GM18519 (cell line): ENCODE results near the gene NAV2.

ENCODE experiments used
- ATAC-seq: cut with Tn5 transposase; IDR thresholded peaks from one replicate; pipeline ENCODE4 v1.9.1; 2021; ENCODE audit warnings: mild to moderate bottlenecking, moderate library complexity; ENCODE audit not compliant: unreplicated experiment, low FRiP score

Gene NAV2

DNA sequence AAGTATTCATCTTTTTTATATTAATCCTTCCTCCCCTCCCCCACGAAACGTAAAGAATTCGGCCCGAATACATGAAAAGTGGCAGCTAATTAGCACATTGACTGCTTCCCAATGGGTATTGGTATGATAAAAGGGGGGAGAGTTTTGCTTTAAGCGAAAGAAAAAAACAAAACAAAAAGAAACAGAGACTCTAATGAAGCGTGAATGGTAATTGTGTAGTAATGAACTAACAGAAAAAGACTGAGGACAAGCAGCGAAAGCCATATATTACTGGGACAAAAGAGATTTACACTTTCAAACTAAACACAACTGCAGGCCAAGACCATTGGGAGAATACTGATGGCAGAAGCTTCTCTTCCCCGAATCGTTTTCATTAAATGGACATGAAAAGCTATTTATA is 445.1 kb downstream of the NAV2 start:
- no peak for ATAC-seq

DNA sequence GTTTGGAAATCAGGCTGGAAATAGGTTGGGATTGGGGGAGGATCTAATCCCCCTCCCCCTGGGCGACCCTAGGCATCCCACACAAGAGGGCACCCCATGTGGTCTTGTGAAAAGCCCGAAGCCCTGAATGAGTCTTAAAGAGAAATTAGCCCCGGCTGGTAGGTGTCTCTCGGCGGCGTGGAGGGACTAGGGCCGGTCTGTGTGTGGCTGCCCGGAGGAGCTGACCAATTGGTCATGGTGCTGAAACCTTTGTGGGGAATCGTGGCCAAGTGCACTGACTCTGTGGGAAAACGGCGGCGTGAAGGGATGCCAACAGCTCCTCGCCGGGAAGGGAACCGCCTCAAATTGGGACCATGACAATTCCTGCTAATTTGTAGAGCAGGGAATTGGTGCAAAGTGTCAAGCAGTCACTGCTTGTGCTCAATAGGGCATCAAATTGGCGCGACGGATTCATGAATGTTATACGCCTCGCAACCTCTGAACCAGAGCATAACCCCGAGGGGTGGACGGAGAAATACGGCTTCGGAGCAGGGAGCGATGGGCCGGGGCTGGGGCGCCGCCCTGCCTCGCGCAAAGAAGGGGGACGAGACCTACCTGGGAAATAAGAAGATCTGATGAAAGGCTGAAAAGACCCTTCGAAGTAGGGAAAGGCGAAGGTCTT is 446.1 kb downstream of the NAV2 start:
- ATAC-seq, result no peak

DNA sequence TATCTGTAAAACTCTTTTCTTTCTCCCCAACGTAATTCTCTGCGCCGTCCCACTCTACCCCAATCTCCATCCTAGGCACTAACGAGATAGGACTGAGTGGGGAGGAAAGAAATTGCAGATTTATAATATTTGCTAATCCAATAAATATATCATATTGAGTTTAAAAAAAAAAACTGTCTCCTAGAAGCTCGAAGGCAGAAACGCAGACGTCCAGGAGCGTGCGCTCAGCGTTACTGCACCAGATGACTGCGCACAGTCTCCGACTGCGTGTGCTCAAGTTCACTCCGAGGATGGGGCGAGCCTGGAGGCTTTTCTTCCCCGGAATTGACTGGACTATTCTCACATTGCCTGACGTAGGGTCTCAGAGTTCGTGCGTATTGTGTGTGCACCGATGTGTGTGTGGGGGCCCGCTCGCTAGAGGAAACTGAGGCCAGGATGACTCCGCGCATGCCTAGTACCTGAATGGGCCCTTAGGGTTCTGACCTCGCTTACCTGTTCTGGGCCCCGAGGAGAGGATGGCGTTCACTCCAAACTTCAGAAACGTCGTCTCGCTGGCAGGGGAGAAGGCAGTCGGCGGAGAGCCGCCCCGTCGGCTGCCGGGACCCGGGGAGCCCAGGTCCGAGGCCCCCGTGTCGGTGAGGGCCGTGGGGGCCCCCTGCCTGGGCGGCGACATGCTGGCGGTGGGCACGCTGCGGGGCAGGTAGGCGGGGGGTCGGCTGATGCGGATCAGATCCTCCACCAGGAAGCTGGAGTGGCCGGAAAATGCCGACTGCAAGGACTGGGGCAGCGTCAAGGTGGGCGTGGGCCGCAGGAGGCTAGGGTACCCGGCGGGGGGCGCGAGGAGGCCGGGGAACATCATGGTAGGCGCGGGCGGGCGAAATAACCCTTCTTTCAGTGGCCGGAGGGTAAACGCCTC is 447.1 kb downstream of the NAV2 start:
- ATAC-seq, result no peak

DNA sequence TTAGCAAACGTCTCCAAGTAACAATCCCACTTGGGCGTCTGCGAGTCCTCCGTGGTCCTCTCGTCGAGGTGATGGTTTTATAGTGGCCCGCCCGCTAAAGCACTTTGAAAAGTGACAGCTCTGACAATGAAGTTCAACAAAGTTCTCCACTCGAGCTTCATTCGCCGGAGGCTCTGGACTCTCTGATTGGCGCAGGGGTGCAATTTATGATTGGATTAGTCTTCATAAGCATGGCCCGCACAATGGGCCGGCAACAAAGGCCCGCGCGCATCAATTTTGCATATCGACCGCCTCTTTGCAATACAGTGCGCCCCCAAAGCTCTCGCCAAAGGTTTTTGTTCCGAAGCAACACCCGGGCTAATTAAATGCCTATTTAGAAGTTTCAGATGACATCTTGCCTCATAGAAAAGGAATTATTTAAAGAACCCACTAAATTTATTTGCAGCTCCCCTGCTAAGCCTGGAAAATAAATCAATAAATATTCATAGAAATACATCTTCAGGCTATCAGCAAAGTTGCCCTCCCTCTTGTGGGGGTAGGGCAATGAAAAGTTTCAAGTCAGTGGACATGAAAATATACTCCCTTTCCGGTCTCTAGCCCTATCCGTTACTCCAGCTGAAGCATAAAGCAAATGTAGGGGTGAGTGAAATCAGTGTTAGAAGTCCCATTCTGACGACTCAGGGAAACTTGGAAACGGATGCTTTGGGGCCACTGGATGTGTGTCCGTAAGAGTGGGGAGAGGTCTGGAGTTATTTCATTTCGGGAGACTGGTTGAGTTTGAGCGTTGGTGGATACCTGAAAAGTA is 448.0 kb downstream of the NAV2 start, which contains the start of gene DBX1:
Gene DBX1, minus strand, starts transcription at position 51 of the 805 bp plus-strand sequence. CDS start 151 bp downstream, outside the sequence.
- ATAC-seq, result no peak

DNA sequence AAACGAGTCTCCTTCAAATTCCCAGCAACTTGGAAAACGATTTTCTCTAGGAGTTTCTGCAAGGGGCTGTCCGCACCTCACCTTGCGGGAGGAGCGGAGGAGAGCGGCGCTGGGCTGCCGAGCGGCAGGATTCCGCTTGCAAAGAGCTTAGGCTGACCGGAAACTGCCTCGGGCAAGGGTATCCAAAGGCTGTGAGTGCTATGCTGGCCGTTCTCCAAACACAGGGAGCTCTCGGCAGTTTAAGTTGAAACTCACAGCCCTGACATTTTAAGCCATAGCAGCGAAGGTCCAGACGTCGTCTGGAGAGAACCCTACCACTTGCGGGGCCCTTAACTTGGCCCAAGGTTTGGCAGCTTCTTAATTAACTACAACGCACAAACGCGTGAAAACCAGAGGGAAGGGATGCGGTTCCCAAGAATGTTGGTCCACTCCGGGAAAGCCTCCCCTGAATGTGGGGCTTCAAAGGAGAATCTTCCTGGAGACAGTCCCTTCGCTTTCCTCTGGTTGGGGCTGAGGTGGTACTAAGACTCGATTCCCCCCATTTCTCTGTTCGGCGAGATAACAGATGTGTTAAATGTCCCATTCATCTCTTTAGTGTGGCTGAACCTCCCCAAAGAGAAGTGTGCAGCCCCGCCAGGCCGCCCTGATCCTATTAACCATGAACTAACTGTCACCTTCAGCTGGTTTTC is 448.7 kb downstream of the NAV2 start:
- ATAC-seq, result no peak

DNA sequence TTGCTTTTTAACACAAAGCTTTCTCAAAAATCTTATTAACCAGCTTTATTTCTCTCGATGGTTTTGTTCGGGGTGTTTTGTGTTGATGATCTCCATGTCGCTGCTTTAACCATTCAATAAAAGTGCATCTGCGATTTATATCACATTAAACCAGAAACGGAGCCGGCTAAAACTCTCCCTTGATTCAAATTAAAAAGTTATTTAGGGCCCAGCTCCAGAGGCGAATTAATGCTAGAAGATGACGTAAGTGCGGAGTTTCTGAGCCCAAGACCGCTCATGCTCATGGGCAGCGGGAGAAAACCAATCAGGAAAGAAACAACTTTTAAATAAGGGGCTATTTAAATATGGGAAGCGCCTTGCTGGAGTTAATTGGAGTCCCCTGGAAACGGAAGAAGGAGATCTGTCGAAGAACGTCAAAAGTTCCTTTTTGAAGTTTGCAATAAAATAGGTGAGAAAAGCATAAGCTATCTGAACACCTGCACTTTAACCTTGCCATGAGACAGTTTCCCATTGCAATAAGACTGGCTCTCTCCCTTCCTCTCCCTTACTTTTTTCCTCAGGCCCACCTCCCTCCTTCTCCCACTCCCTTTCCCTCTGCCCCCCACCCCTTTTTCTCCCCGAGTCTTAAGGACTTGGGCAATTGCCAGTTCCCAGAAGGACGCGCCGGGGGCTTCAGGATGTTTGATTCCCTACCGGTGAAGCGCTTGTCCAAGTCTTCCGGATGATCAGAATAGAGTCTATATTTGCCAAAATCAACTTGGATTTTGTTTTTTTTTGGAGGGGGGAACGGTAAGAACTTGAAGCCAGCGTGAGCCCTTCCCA is 449.5 kb downstream of the NAV2 start:
- ATAC-seq, result no peak

DNA sequence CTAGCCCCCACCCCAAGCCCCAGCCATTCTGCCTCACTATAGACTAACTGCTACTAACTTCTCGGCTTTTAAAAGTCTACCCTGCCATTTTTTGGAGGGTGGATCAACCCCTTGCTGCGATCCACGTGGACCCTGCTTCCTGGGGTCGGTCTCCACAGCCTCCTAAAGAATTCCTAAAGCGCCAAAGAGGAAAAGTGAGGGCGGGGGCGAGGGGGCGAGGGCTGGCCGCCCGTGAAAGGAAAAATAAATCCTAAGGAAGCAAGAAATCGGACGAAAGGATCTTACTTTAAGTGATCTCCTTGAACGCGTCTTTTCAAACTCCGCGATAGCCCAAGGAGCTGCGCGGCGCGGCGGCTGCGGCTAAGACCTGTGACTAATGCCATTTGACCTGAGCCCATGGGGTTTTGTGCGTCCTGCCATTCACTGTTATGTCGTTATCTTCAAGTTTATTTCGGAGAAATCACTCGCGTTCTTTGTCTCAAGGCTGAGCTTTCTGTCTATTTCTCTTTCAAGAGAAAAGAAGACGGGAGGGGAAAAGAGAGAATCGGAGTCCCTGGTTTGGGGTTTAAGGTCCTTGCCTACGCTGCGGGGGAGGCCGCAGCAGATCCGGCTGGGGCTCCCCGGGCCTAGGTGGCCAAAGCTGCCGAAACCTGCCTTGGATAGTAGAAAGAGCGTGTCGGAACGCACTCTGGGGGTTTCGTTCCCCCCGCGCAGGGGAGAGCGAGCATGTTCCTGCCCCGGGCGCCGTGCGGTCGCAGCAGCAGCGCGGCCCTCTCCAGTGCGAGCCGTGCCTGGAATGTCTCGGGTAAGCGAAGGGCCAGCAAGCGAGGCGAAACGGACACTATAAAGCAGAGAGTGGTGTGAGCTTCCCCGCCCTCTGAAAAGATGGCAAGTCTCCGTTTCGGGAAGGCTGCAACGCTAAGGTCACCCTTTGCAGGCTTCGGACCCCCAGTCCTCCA is 450.5 kb downstream of the NAV2 start:
- ATAC-seq, result no peak

DNA sequence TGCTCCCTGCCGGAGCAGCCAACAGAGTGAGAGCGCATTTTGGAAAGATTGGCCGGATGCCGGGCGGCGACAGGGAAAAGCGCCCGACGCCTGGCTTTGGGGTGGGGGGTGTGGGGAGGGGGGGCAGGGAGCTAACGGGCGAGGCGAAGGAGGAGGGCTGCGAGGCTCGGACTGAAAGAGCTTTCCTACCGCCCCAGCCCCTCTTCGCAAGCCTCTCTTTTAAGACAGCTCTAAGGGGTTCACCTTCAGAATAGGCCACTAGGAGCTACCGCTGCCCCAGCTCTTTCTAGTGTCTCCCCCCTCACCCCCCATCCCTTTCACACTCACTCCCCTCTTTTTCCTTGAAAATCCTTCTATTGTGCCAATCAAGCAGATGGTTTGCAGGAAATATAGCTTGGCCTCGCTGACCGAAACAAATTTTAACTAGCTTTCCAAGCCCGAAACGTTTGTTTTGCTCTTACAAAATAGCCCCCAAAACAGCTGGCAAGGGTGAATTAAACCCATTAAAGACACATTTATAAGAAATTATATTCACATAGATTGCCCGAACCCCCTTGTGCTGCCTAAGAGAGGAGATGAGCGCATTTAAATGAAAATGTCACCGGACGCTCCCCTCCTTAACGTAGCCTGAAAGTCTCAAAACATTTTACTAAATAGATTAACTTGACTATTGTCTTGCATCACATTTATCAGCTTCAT is 451.3 kb downstream of the NAV2 start:
- ATAC-seq, result no peak
